Fibroblast of skin of scalp (primary cell): ENCODE data around the gene CD38. TPM values are rescaled to one million over a fixed set of nuclear protein-coding genes. Genes with fewer than 3 reads are reported as not detected.
"Not testable (repeated sequence)": the region's sequence is repeated elsewhere in the genome, so short reads cannot be mapped to it uniquely, and the experiment has no call there.

ENCODE experiments used
- DNase-seq: peaks from one replicate; pipeline ENCODE4 v3.0.0-alpha.2; 2013
- polyA plus RNA-seq, 2 experiments: library from polyadenylated mRNA; unstranded; fragments of 120-200 nt; gene quantifications; one replicate each; pipeline ENCODE4 v1.2.1, GENCODE V29; 2013; ENCODE audit not compliant: insufficient read length in 2 of 2

The CD38 gene
- polyA plus RNA-seq (2013, experiment 1 of 2; ENCODE audit: insufficient read length), result 0.05 TPM
- 0.14 TPM for polyA plus RNA-seq (2013, experiment 2 of 2; ENCODE audit: insufficient read length)

GRCh38 chr4:15778289-15779241 lies at the start of gene CD38:
Gene CD38 (plus strand): TSS chr4:15778328. CDS start chr4:15778415, 87 bp downstream.
- peak; percentile 18 for DNase-seq

DNA sequence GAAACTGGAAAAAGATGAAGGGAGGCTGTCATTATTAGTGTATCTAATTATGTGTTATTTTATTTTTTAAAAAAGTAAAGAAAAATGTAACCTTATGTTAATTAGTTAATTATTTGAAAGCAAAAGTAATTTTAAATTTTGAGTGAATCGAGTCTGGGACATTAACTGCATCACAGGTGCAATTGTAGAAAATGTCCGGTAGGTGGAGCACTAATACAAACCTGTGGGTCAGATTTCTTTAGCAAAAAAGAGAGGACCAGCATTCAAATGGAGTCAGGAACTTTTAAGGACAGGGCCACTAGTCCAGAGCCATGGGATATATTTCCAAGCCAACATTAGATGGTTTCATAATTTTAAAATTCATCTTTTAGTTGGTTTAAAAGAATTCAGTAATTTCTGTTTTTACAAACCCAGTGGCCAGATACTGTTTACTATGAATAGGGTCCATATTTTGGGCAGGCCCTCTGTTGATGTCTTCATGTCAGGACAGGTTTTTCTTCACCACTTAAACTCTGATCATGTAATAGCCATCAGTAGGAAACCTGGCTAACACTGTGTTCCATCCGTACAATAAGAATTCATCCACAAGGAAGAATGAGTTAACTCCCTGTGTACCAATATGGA lies 48.1 kb upstream of the CD38 start:
- DNase-seq, result peak; percentile 51

DNA sequence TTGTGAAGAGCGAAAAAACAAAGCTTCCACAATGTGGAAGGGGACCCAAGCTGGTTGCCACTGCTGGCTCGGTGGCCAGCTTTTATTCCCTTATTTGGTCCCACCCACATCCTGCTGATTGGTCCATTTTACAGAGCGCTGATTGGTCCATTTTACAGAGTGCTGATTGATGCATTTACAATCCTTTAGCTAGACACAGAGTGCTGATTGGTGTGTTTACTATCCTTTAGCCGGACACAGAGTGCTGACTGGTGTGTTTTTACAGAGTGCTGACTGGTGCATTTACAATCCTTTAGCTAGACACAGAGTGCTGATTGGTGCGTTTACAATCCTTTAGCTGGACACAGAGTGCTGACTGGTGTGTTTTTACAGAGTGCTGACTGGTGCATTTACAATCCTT lies 45.1 kb upstream of the CD38 start:
- not testable (repeated sequence) for DNase-seq

DNA sequence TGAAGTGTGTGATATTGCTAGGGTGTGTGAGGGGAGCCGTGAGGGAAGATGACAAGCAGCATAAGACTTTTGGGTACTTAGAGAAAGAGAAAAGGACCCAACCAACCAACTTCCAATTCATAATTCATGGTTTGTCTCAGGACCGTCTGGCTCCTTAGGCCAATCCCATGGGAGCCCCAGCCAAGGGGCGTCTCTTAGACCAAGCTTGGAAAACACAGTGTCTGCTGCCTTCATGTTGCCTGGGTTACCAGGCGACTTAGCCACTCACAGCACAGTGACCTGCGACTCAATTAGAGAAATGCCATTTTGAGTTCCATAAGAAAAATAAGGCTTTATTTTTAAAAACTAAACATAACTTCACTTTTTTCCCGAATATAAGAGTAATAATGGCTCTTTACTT lies 42.6 kb upstream of the CD38 start:
- no peak for DNase-seq

DNA sequence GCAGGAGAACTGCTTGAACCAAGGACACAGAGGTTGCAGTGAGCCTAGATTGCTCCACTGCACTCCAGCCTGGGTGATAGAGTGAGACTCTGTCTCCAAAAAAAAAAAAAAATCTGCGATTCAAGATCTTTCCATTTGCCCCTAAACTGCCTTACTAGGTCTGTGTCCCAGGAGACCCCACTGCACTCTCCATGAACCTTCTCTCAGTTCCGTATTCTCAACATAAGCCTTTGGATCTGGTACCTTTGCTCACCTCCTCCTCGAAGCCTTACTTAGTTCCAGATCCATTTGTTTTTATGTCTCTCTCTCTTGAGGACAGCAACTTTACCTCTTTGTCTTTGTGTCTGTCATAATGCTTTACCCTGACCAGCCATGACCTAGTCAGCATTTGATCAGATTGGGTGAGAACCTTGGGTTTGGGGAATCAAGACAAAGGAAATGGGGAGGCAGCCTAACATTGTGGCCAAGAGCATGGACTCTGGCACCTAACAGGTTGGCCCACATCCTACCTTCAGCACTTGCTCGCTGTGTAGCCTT lies 41.5 kb upstream of the CD38 start:
- DNase-seq, result no peak

GRCh38 chr4:15737255-15737654 lies 40.9 kb upstream of the CD38 start:
- no peak for DNase-seq

- peak; percentile 36 for DNase-seq
These were observed 39.3 kb upstream of the CD38 start for GRCh38 chr4:15738877-15739276.

DNA sequence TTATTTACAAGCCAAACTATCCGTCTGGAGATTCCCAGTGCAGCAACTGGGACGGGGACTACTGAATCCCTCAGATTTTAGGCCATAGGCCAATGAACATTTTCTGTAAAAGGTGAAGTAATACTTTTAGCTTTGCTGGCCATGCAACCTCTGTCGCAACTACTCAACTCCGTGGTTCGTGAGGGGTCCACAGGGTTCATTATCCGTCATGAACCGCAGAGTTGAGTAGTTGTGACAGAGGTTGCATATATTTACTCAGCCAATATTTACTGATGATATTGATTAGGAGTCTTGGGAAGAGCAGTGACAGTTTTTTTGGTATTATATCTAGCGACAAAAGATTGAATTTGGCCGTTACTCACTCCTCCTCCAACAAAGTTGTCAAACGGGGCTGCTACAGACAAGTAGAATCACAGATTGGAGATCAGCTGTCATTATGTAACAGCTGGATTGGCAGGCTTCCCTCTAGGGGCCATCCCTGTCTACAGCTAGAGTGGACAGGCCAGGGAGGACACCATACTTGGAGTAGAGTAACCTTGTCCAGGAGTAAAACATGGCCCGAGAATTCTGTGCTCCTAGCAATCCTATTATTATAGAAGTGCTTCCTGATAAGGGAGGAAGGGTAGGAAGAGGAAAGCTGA lies 37.2 kb upstream of the CD38 start:
- DNase-seq, result no peak

- DNase-seq, result no peak
These were observed 36.0 kb upstream of the CD38 start for GRCh38 chr4:15742083-15742582.

DNA sequence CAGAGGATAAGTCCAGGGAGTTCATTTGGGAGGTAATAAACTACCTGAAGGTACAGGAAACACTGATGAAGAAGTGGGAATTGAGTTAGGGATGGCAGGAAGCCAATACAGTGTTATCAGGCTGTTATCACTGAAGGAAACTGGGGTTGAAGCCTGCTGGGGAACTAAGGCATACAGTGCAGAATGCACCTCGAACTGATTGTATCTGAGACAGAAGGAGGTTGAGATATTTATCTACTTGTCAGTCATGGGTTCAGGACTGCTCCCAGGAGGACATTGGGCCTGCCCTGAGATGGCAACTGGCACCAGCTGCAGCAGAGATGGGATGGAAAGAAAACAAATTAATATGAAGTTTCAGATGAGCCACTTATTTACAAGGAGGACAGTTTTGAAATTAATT lies 35.5 kb upstream of the CD38 start:
- no peak for DNase-seq

- peak; percentile 35 for DNase-seq
These were observed 34.0 kb upstream of the CD38 start for GRCh38 chr4:15744016-15744545.

DNA sequence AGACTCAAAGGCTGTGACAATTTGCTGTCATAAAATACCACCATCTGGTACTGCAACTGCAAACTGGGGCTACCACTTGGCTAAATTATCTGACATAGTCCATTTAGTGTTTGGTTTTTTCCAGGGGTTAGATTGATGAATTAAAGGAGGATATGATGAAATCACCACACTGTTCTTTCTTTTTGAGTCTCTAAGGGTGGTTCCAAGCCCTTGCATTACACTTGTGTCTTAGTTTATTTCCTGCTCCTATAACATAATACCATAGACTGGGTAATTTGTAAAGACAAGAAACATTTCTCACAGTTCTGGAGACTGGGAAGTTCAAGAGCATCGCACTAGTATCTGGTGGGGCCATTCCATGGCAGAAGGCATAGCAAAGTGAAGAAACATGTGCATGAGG lies 32.0 kb upstream of the CD38 start:
- DNase-seq, result no peak

DNA sequence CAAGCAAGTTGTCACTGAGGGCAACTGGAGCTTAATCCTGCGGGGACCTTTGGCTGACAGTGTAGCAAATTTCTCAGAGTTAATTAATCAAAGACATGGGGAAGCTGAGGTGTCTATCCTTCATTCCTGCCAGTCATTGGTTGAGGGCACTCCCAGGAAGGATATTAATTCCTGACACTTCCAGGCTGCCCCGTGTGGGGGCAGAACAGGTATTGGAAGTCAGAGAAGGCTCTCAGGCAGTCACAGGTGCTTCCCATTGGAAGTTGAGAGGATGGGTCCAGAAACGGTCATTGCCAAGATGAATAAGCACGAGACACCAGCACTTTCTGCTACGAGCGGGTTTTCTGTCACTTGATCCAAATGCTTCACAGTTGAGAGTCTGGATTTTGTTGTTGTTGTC lies 29.1 kb upstream of the CD38 start:
- DNase-seq, result no peak

DNA sequence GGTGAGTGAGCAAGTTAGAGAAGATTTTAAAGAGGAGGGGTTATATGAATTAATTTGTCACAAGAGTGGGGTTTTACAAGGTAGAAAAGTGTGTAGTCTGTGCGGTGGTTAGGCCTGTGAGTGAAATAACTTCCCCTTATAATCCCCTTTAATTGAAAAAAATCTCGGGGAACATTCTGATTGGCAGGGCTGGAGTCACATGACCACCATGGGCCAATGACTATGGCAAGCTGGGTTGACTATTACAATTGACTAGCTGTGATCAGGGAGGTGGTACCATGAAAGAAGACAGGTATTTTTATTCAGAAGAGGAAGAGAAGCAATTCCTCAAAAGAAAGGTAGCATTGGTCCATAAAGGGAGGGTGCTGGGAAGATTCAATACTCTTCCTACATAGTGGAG lies 27.0 kb upstream of the CD38 start:
- no peak for DNase-seq

GRCh38 chr4:15753081-15753480 lies 25.0 kb upstream of the CD38 start:
- no peak for DNase-seq

GRCh38 chr4:15753786-15754185 lies 24.3 kb upstream of the CD38 start:
- peak; percentile 27 for DNase-seq

- DNase-seq, result peak; percentile 40
These were observed 23.8 kb upstream of the CD38 start for GRCh38 chr4:15754323-15754722.

DNA sequence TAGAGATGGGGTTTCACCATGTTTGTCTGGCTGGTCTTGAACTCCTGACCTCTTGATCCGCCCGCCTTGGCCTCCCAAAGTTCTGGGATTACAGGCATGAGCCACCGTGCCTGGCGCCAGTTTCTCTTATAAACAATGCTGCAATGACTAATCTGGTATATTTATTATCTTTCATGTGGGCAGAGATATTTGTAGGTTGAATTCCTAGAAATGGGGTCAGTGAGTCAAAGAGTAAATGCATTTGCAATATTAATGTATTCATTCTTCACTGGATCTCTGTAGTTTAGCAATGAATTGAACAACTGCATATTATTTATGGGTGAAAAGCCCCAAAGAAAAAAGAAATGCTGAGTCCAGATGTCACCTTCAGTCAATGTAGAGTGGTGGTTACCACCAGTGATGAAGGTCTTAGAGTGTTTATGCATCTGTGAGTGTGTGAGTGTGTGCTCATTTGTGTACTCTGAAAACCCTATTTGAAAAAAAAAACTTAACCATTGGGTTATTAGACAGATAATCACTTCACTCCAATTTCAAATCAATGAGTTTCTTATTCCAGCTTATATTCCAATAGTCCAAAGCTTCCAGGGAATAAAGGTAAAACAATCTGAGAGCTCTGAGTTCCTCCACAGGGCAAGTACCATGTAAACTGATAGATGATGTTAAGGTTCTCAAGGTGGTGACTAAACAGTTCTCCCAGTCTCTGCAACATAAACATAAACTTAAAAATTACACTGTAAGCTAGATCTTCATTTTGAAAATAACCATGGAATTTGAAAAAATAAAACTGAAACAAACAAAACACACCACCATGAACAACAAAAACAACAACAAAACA lies 22.6 kb upstream of the CD38 start:
- DNase-seq, result no peak

GRCh38 chr4:15756361-15756861 lies 21.7 kb upstream of the CD38 start:
- DNase-seq, result no peak

GRCh38 chr4:15757054-15757453 lies 21.1 kb upstream of the CD38 start:
- DNase-seq, result no peak

GRCh38 chr4:15758294-15758693 lies 19.8 kb upstream of the CD38 start:
- no peak for DNase-seq
